HepG2 (cell line): ENCODE results near the gene RHBDF2. TPM values are rescaled to one million over a fixed set of nuclear protein-coding genes. Genes with fewer than 3 reads are reported as not detected.

Experiments
- BCL6 ChIP-seq: IDR thresholded peaks from 2 replicates; pipeline ENCODE4 v1.6.1; 2016; ENCODE audit warnings: missing genetic modification reagents, missing compliant biosample characterization
- ETV5 ChIP-seq: IDR thresholded peaks from 2 replicates; pipeline ENCODE4 v1.6.1; 2018; ENCODE audit warnings: missing biosample characterization, missing genetic modification reagents, inconsistent platforms, borderline replicate concordance
- GABPB1 ChIP-seq: IDR thresholded peaks from 2 replicates; pipeline ENCODE4 v1.6.1; 2016; ENCODE audit warnings: mild to moderate bottlenecking, missing genetic modification reagents, moderate library complexity, missing compliant biosample characterization
- GFI1 ChIP-seq: sonication (generic); formaldehyde crosslinking; IDR thresholded peaks from 2 replicates; pipeline ENCODE4 v1.5.0; 2020; ENCODE audit warnings: missing genetic modification reagents, mild to moderate bottlenecking, borderline replicate concordance
- HBP1 ChIP-seq: IDR thresholded peaks from 2 replicates; pipeline ENCODE4 v1.6.1; 2016; ENCODE audit warnings: low read depth, control low read depth
- HMG20B ChIP-seq: conservative IDR thresholded peaks from 2 replicates; pipeline ENCODE4 v1.6.1; 2016; ENCODE audit warnings: missing genetic modification reagents, missing compliant biosample characterization
- HNF4A ChIP-seq: sonication (generic); formaldehyde crosslinking; IDR thresholded peaks from 2 replicates; pipeline ENCODE4 v1.4.0; 2020; ENCODE audit warnings: missing genetic modification reagents
- NCOA2 ChIP-seq: sonication (generic); formaldehyde crosslinking; IDR thresholded peaks from 2 replicates; pipeline ENCODE4 v1.8.0; 2022; ENCODE audit warnings: inconsistent platforms
- RXRA ChIP-seq: sonication (generic); formaldehyde crosslinking; IDR thresholded peaks from 2 replicates; pipeline ENCODE4 v1.5.1; 2020; ENCODE audit warnings: missing genetic modification reagents
- ZFY ChIP-seq: sonication (generic); formaldehyde crosslinking; IDR thresholded peaks from 2 replicates; pipeline ENCODE4 v1.4.0; 2020; ENCODE audit warnings: missing genetic modification reagents
- ZNF282 ChIP-seq: fragments of 450-650 bp; IDR thresholded peaks from 2 replicates; pipeline ENCODE4 v1.6.1; 2018; ENCODE audit not compliant: partially characterized antibody
- ZNF577 ChIP-seq: sonication (generic); formaldehyde crosslinking; IDR thresholded peaks from 2 replicates; pipeline ENCODE4 v1.4.0; 2020; ENCODE audit warnings: mild to moderate bottlenecking, low read depth, missing genetic modification reagents, borderline replicate concordance
- ZNF615 ChIP-seq: sonication (generic); formaldehyde crosslinking; IDR thresholded peaks from 2 replicates; pipeline ENCODE4 v1.5.0; 2020; ENCODE audit warnings: mild to moderate bottlenecking, missing genetic modification reagents, borderline replicate concordance
- ZUFSP ChIP-seq: sonication (generic); formaldehyde crosslinking; IDR thresholded peaks from 2 replicates; pipeline ENCODE4 v1.9.0; 2021; ENCODE audit warnings: missing genetic modification reagents, mild to moderate bottlenecking, borderline replicate concordance
- polyA plus RNA-seq, 8 experiments: library from polyadenylated mRNA; depleted of rRNA in 3 of 8; stranded (reverse) in 7 of 8; unstranded in 1 of 8; fragments of >200 nt; fragmentation: Illumina TruSeq in 4 of 8; extraction: Trizol in 4 of 8; gene quantifications; 2 replicates each; pipeline versions ENCODE4 v1.2.1 to v1.2.3, GENCODE V29; 2011 to 2016; ENCODE audit warnings: low read depth in 4 of 8, missing spikeins in 1 of 8, mixed read lengths in 1 of 8; ENCODE audit not compliant: insufficient read depth in 1 of 8
- total RNA-seq, 5 experiments: library from RNA; depleted of rRNA; stranded (reverse); fragments of >200 nt; fragmentation: Illumina TruSeq; extraction: Trizol; gene quantifications; 2 replicates each; pipeline ENCODE4 v1.2.3, GENCODE V29; 2016; ENCODE audit warnings: low read depth in 1 of 5
- TF ChIP-seq, protein P1 (sequence below): sonication (generic); formaldehyde crosslinking; IDR thresholded peaks from 2 replicates; pipeline ENCODE4 v1.4.0; 2020; ENCODE audit warnings: missing genetic modification reagents, mild to moderate bottlenecking, borderline replicate concordance
- TF ChIP-seq, protein P2 (sequence below), 2 experiments: sonication (generic) in 1 of 2; formaldehyde crosslinking in 1 of 2; IDR thresholded peaks; 2 replicates each; pipeline versions ENCODE4 v1.4.0 to v1.6.1; 2018 to 2020; ENCODE audit warnings: missing genetic modification reagents in 2 of 2, borderline replicate concordance in 1 of 2, low read depth in 1 of 2, mild to moderate bottlenecking in 1 of 2, missing biosample characterization in 1 of 2
- TF ChIP-seq, protein P3 (sequence below): sonication (generic); formaldehyde crosslinking; conservative IDR thresholded peaks from 2 replicates; pipeline ENCODE4 v1.8.1; 2023; ENCODE audit warnings: missing genetic modification reagents

The RHBDF2 gene
- total and polyA plus RNA-seq, 2 of the 13 experiments (the other 11 are each of a cell fraction or from before 2014, with no cell fraction given) = 7.8 to 24.2 TPM

DNA sequence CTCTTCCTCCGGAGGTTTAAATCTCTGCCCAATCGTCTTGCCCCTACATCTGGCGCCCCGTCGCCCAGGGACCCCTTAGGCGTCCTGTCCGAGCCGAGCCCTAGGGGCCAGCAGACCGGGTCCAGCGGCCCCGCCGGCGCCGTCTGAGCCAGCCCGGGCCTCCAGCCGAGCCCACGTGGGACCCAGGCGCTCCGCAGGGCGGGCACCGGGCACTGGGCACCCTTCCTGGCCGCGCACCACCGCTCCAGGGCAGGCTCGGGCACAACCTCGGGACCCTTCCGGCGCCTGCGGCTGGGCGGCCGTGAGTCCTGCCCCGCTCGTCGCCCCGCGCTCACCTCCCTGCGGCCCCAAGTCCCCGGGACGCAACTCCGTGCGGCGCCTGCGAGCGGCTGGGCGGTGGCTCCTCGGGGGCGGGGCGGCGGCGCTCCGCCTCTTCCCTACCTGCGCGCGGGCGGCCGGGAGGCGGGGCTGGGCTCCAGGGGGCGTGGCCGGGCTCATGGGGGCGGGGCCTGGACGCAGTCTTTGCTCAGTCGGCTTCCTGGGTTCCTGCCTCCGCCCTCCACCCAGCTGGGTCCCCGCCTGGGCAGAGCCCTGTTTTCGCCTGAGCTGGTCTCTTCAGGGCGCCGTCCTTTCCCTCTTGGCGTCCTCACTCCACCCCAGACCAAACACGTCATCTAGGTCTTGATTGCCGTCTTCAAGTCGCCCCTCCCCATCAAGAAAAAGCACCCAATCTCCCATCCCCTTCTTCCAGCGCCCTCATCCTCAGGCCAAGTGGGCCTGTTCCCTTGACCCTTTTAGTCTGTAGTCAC is at the start of gene RHBDF2 (continued):
- TF ChIP-seq NCOA2 (CRISPR knock-in tag) (no peak), ZNF282 (no peak), ZFY (CRISPR knock-in tag) (peak; percentile 79), GABPB1 (CRISPR knock-in tag) (peak; percentile 56; the same call in 1 of the 2 replicates), ZUFSP (CRISPR knock-in tag) (no peak), ETV5 (CRISPR knock-in tag) (no peak), BCL6 (CRISPR knock-in tag) (peak; percentile 14; the same call in 1 of the 2 replicates), GFI1 (CRISPR knock-in tag) (no peak), ZNF577 (CRISPR knock-in tag) (no peak), HBP1 (CRISPR knock-in tag) (peak; percentile 22; the same call in 1 of the 2 replicates), ZNF615 (CRISPR knock-in tag) (no peak), RXRA (no peak; the same call in none of the 2 replicates), HNF4A (CRISPR knock-in tag) (no peak), HMG20B (CRISPR knock-in tag) (no peak)
- TF ChIP-seq, protein P1, sequence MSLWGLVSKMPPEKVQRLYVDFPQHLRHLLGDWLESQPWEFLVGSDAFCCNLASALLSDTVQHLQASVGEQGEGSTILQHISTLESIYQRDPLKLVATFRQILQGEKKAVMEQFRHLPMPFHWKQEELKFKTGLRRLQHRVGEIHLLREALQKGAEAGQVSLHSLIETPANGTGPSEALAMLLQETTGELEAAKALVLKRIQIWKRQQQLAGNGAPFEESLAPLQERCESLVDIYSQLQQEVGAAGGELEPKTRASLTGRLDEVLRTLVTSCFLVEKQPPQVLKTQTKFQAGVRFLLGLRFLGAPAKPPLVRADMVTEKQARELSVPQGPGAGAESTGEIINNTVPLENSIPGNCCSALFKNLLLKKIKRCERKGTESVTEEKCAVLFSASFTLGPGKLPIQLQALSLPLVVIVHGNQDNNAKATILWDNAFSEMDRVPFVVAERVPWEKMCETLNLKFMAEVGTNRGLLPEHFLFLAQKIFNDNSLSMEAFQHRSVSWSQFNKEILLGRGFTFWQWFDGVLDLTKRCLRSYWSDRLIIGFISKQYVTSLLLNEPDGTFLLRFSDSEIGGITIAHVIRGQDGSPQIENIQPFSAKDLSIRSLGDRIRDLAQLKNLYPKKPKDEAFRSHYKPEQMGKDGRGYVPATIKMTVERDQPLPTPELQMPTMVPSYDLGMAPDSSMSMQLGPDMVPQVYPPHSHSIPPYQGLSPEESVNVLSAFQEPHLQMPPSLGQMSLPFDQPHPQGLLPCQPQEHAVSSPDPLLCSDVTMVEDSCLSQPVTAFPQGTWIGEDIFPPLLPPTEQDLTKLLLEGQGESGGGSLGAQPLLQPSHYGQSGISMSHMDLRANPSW (CRISPR knock-in tag) = peak; percentile 43; the same call in 1 of the 2 replicates
- TF ChIP-seq, protein P2, sequence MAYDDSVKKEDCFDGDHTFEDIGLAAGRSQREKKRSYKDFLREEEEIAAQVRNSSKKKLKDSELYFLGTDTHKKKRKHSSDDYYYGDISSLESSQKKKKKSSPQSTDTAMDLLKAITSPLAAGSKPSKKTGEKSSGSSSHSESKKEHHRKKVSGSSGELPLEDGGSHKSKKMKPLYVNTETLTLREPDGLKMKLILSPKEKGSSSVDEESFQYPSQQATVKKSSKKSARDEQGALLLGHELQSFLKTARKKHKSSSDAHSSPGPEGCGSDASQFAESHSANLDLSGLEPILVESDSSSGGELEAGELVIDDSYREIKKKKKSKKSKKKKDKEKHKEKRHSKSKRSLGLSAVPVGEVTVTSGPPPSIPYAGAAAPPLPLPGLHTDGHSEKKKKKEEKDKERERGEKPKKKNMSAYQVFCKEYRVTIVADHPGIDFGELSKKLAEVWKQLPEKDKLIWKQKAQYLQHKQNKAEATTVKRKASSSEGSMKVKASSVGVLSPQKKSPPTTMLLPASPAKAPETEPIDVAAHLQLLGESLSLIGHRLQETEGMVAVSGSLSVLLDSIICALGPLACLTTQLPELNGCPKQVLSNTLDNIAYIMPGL (CRISPR knock-in tag; IDR thresholded peaks at IDR 0.05; ENCODE audit: borderline replicate concordance in 1 of 2, low read depth in 1 of 2) = peak; percentile 0 to 29; a peak in 2 of 4 replicates
- TF ChIP-seq, protein P3, sequence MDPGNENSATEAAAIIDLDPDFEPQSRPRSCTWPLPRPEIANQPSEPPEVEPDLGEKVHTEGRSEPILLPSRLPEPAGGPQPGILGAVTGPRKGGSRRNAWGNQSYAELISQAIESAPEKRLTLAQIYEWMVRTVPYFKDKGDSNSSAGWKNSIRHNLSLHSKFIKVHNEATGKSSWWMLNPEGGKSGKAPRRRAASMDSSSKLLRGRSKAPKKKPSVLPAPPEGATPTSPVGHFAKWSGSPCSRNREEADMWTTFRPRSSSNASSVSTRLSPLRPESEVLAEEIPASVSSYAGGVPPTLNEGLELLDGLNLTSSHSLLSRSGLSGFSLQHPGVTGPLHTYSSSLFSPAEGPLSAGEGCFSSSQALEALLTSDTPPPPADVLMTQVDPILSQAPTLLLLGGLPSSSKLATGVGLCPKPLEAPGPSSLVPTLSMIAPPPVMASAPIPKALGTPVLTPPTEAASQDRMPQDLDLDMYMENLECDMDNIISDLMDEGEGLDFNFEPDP (CRISPR knock-in tag) = no peak
